GM23338 (cell line): ENCODE results near the gene HOXC4. TPM values are rescaled to one million over a fixed set of nuclear protein-coding genes. Genes with fewer than 3 reads are reported as not detected.

ENCODE experiments used
- ATAC-seq: fragments of 200-7000 bp; cut with Tn5 transposase; 3 replicates; pipeline ENCODE4 v1.9.1; 2020
- DNase-seq: peaks from one replicate; pipeline ENCODE4 v3.0.0-alpha.2; 2015; ENCODE audit warnings: low spot score
- H2AFZ ChIP-seq: fragments of 200-600 bp; sonication (generic); 2 replicates; pipeline ENCODE4 v1.8.0; 2016; ENCODE audit warnings: antibody characterized with exemption, mild to moderate bottlenecking, moderate library complexity
- H3F3A ChIP-seq: fragments of 200-600 bp; sonication (generic); replicated peaks from 2 replicates; pipeline ENCODE4 v1.8.0; 2017; ENCODE audit warnings: antibody characterized with exemption, mixed run types, low read depth
- H3K27ac ChIP-seq: fragments of 200-600 bp; sonication (generic); 2 replicates; pipeline ENCODE4 v1.6.1; 2016; ENCODE audit warnings: low read depth
- H3K27me3 ChIP-seq: fragments of 200-600 bp; sonication (generic); 2 replicates; pipeline ENCODE4 v1.8.0; 2016; ENCODE audit warnings: mild to moderate bottlenecking, mixed run types, moderate library complexity; ENCODE audit not compliant: insufficient read depth
- H3K36me3 ChIP-seq: fragments of 200-600 bp; sonication (generic); 2 replicates; pipeline ENCODE4 v1.8.0; 2016; ENCODE audit warnings: mild to moderate bottlenecking; ENCODE audit not compliant: insufficient read depth
- H3K4me1 ChIP-seq: fragments of 200-600 bp; sonication (generic); 2 replicates; pipeline ENCODE4 v1.8.0; 2016; ENCODE audit warnings: mild to moderate bottlenecking, moderate library complexity; ENCODE audit not compliant: insufficient read depth
- H3K4me2 ChIP-seq: fragments of 200-600 bp; sonication (generic); 2 replicates; pipeline ENCODE4 v1.7.1; 2017; ENCODE audit warnings: mixed run types
- H3K4me3 ChIP-seq: fragments of 200-600 bp; sonication (generic); 2 replicates; pipeline ENCODE4 v1.6.1; 2016; ENCODE audit warnings: mixed run types
- H3K79me2 ChIP-seq: fragments of 200-600 bp; sonication (generic); replicated peaks from 2 replicates; pipeline ENCODE4 v1.8.0; 2017; ENCODE audit warnings: mild to moderate bottlenecking; ENCODE audit not compliant: insufficient read depth
- H3K9me2 ChIP-seq: fragments of 200-600 bp; sonication (generic); 2 replicates; pipeline ENCODE4 v1.8.0; 2017; ENCODE audit not compliant: insufficient read depth
- H4K20me1 ChIP-seq: fragments of 200-600 bp; sonication (generic); replicated peaks from 2 replicates; pipeline ENCODE4 v1.8.0; 2017; ENCODE audit warnings: mild to moderate bottlenecking; ENCODE audit not compliant: insufficient read depth
- H3K27ac Mint-ChIP-seq: 2 replicates; pipeline ENCODE4 v1.8.0; 2020; ENCODE audit warnings: inconsistent platforms, mild to moderate bottlenecking, moderate library complexity, mixed read lengths
- H3K27me3 Mint-ChIP-seq: 3 replicates; pipeline ENCODE4 v1.8.0; 2022; ENCODE audit warnings: low read depth, mild to moderate bottlenecking, moderate library complexity, mixed read lengths, inconsistent platforms; ENCODE audit not compliant: insufficient read depth, poor library complexity
- H3K36me3 Mint-ChIP-seq: 3 replicates; pipeline ENCODE4 v1.8.0; 2021; ENCODE audit warnings: low read depth, mild to moderate bottlenecking, inconsistent platforms, moderate library complexity, mixed read lengths
- H3K4me1 Mint-ChIP-seq: 3 replicates; pipeline ENCODE4 v1.8.0; 2020; ENCODE audit warnings: mild to moderate bottlenecking, inconsistent platforms, mixed read lengths
- H3K4me3 Mint-ChIP-seq: 3 replicates; pipeline ENCODE4 v1.8.0; 2021; ENCODE audit warnings: moderate library complexity, mild to moderate bottlenecking, inconsistent platforms, mixed read lengths
- H3K9me3 Mint-ChIP-seq: 3 replicates; pipeline ENCODE4 v1.8.0; 2020; ENCODE audit warnings: moderate library complexity, mild to moderate bottlenecking, inconsistent platforms, mixed read lengths
- CREB1 ChIP-seq: fragments of 250-450 bp; sonication (Bioruptor Pico); IDR thresholded peaks from 2 replicates; pipeline ENCODE4 v1.5.0; 2020; ENCODE audit warnings: low read depth, mild to moderate bottlenecking, moderate library complexity
- EZH2 ChIP-seq: fragments of 200-600 bp; sonication (generic); IDR thresholded peaks from one replicate; pipeline ENCODE4 v1.8.0; 2017; ENCODE audit warnings: antibody characterized with exemption, mild to moderate bottlenecking, low read depth; ENCODE audit not compliant: unreplicated experiment
- EZH2phosphoT487 ChIP-seq: fragments of 200-600 bp; sonication (generic); IDR thresholded peaks from one replicate; pipeline ENCODE4 v1.8.1; 2018; ENCODE audit warnings: antibody characterized with exemption; ENCODE audit not compliant: unreplicated experiment
- JUNB ChIP-seq: IDR thresholded peaks from one replicate; pipeline ENCODE4 v1.6.1; 2016; ENCODE audit warnings: antibody characterized with exemption; ENCODE audit not compliant: unreplicated experiment
- NANOG ChIP-seq: IDR thresholded peaks from 2 replicates; pipeline ENCODE4 v1.6.1; 2016; ENCODE audit warnings: antibody characterized with exemption, borderline replicate concordance
- POLR2AphosphoS5 ChIP-seq: IDR thresholded peaks from 2 replicates; pipeline ENCODE4 v1.6.1; 2016; ENCODE audit warnings: antibody characterized with exemption, low read depth
- STAT1 ChIP-seq: IDR thresholded peaks from one replicate; pipeline ENCODE4 v1.6.1; 2016; ENCODE audit warnings: antibody characterized with exemption; ENCODE audit not compliant: unreplicated experiment
- ZNF114 ChIP-seq: fragments of 250-450 bp; sonication (Bioruptor Pico); IDR thresholded peaks from 2 replicates; pipeline ENCODE4 v1.5.0; 2020; ENCODE audit warnings: mild to moderate bottlenecking, moderate library complexity
- ZNF331 ChIP-seq: fragments of 250-450 bp; sonication (Bioruptor Pico); IDR thresholded peaks from 2 replicates; pipeline ENCODE4 v1.5.0; 2020; ENCODE audit warnings: low read depth, mild to moderate bottlenecking, moderate library complexity
- polyA plus RNA-seq: library from polyadenylated mRNA; unstranded; fragments of >200 nt; fragmentation: Nextera tagmentation; extraction: Ambion mirVana; gene quantifications from 2 replicates; pipeline ENCODE4 v1.2.1, GENCODE V29; 2016
- total RNA-seq: library from RNA; depleted of rRNA; stranded (reverse); fragments of >200 nt; shearing (Covaris generic); gene quantifications from 2 replicates; pipeline ENCODE4 v1.2.3, GENCODE V29; 2014
- TF ChIP-seq, protein P1 (sequence below), 2 experiments: fragments of 200-600 bp in 1 of 2; sonication (generic) in 1 of 2; conservative IDR thresholded peaks; 2 replicates each; pipeline versions ENCODE4 v1.5.1 to v1.6.1; 2016 to 2017; ENCODE audit warnings: antibody characterized with exemption in 2 of 2, low read depth in 2 of 2, mild to moderate bottlenecking in 2 of 2, moderate library complexity in 1 of 2
- TF ChIP-seq, protein P2 (sequence below): IDR thresholded peaks from one replicate; pipeline ENCODE4 v1.6.1; 2018; ENCODE audit warnings: antibody characterized with exemption; ENCODE audit not compliant: unreplicated experiment
- TF ChIP-seq, protein P3 (sequence below): IDR thresholded peaks from 2 replicates; pipeline ENCODE4 v1.6.1; 2016; ENCODE audit warnings: antibody characterized with exemption
- TF ChIP-seq, protein P4 (sequence below): fragments of 250-450 bp; sonication (Bioruptor Pico); IDR thresholded peaks from 2 replicates; pipeline ENCODE4 v1.5.0; 2020; ENCODE audit warnings: mild to moderate bottlenecking, moderate library complexity

Gene HOXC4
- total and polyA plus RNA-seq, 2 experiments from 2014 or later, result not detected

DNA sequence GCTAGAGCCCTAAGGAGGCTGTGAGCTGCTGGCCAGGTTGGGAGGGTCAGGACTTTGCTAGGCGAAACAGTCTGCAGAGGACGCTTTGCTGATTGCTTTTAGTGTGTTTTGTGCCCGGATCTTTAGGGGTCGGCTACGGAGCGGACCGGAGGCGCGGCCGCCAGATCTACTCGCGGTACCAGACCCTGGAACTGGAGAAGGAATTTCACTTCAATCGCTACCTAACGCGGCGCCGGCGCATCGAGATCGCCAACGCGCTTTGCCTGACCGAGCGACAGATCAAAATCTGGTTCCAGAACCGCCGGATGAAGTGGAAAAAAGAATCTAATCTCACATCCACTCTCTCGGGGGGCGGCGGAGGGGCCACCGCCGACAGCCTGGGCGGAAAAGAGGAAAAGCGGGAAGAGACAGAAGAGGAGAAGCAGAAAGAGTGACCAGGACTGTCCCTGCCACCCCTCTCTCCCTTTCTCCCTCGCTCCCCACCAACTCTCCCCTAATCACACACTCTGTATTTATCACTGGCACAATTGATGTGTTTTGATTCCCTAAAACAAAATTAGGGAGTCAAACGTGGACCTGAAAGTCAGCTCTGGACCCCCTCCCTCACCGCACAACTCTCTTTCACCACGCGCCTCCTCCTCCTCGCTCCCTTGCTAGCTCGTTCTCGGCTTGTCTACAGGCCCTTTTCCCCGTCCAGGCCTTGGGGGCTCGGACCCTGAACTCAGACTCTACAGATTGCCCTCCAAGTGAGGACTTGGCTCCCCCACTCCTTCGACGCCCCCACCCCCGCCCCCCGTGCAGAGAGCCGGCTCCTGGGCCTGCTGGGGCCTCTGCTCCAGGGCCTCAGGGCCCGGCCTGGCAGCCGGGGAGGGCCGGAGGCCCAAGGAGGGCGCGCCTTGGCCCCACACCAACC is 23.9 kb upstream of the HOXC4 start:
- peaks cover 100% of the 10 kb centered on the region for H3K27me3 ChIP-seq
- H4K20me1 ChIP-seq, result peaks cover 37% of the 10 kb centered on the region; the same call in 1 of the 2 replicates
- peaks cover 45% of the 10 kb centered on the region for H3K4me1 ChIP-seq
- no peaks in the 10 kb centered on the region for H3K79me2 ChIP-seq
- H3F3A ChIP-seq, result peaks cover 38% of the 10 kb centered on the region; the same call in 1 of the 2 replicates
- H2AFZ ChIP-seq, result peak overlapping the region; percentile 47; the same call in 1 of the 2 replicates
- H3K4me1 Mint-ChIP-seq, result peaks cover 27% of the 10 kb centered on the region
- H3K36me3 Mint-ChIP-seq, result no peaks in the 10 kb centered on the region
- DNase-seq (peak; percentile 64), ATAC-seq (peak; percentile 5)
- H3K4me3 ChIP-seq, result peak overlapping the region; percentile 41
- H3K9me2 ChIP-seq, result no peaks in the 10 kb centered on the region
- peak overlapping the region; percentile 30 for H3K4me3 Mint-ChIP-seq
- TF ChIP-seq, protein P1, sequence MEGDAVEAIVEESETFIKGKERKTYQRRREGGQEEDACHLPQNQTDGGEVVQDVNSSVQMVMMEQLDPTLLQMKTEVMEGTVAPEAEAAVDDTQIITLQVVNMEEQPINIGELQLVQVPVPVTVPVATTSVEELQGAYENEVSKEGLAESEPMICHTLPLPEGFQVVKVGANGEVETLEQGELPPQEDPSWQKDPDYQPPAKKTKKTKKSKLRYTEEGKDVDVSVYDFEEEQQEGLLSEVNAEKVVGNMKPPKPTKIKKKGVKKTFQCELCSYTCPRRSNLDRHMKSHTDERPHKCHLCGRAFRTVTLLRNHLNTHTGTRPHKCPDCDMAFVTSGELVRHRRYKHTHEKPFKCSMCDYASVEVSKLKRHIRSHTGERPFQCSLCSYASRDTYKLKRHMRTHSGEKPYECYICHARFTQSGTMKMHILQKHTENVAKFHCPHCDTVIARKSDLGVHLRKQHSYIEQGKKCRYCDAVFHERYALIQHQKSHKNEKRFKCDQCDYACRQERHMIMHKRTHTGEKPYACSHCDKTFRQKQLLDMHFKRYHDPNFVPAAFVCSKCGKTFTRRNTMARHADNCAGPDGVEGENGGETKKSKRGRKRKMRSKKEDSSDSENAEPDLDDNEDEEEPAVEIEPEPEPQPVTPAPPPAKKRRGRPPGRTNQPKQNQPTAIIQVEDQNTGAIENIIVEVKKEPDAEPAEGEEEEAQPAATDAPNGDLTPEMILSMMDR (conservative IDR thresholded peaks at IDR 0.05; ENCODE audit: low read depth in 2 of 2), result no peak
- TF ChIP-seq, protein P2, sequence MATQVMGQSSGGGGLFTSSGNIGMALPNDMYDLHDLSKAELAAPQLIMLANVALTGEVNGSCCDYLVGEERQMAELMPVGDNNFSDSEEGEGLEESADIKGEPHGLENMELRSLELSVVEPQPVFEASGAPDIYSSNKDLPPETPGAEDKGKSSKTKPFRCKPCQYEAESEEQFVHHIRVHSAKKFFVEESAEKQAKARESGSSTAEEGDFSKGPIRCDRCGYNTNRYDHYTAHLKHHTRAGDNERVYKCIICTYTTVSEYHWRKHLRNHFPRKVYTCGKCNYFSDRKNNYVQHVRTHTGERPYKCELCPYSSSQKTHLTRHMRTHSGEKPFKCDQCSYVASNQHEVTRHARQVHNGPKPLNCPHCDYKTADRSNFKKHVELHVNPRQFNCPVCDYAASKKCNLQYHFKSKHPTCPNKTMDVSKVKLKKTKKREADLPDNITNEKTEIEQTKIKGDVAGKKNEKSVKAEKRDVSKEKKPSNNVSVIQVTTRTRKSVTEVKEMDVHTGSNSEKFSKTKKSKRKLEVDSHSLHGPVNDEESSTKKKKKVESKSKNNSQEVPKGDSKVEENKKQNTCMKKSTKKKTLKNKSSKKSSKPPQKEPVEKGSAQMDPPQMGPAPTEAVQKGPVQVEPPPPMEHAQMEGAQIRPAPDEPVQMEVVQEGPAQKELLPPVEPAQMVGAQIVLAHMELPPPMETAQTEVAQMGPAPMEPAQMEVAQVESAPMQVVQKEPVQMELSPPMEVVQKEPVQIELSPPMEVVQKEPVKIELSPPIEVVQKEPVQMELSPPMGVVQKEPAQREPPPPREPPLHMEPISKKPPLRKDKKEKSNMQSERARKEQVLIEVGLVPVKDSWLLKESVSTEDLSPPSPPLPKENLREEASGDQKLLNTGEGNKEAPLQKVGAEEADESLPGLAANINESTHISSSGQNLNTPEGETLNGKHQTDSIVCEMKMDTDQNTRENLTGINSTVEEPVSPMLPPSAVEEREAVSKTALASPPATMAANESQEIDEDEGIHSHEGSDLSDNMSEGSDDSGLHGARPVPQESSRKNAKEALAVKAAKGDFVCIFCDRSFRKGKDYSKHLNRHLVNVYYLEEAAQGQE, result no peak
- TF ChIP-seq EZH2 (peak; percentile 100), CREB1 (no peak), JUNB (no peak), EZH2phosphoT487 (peak; percentile 99), STAT1 (no peak), NANOG (no peak), ZNF114 (CRISPR knock-in tag) (no peak), POLR2AphosphoS5 (no peak), ZNF331 (CRISPR knock-in tag) (no peak)
- TF ChIP-seq, protein P3, sequence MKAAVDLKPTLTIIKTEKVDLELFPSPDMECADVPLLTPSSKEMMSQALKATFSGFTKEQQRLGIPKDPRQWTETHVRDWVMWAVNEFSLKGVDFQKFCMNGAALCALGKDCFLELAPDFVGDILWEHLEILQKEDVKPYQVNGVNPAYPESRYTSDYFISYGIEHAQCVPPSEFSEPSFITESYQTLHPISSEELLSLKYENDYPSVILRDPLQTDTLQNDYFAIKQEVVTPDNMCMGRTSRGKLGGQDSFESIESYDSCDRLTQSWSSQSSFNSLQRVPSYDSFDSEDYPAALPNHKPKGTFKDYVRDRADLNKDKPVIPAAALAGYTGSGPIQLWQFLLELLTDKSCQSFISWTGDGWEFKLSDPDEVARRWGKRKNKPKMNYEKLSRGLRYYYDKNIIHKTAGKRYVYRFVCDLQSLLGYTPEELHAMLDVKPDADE, result no peak
- TF ChIP-seq, protein P4, sequence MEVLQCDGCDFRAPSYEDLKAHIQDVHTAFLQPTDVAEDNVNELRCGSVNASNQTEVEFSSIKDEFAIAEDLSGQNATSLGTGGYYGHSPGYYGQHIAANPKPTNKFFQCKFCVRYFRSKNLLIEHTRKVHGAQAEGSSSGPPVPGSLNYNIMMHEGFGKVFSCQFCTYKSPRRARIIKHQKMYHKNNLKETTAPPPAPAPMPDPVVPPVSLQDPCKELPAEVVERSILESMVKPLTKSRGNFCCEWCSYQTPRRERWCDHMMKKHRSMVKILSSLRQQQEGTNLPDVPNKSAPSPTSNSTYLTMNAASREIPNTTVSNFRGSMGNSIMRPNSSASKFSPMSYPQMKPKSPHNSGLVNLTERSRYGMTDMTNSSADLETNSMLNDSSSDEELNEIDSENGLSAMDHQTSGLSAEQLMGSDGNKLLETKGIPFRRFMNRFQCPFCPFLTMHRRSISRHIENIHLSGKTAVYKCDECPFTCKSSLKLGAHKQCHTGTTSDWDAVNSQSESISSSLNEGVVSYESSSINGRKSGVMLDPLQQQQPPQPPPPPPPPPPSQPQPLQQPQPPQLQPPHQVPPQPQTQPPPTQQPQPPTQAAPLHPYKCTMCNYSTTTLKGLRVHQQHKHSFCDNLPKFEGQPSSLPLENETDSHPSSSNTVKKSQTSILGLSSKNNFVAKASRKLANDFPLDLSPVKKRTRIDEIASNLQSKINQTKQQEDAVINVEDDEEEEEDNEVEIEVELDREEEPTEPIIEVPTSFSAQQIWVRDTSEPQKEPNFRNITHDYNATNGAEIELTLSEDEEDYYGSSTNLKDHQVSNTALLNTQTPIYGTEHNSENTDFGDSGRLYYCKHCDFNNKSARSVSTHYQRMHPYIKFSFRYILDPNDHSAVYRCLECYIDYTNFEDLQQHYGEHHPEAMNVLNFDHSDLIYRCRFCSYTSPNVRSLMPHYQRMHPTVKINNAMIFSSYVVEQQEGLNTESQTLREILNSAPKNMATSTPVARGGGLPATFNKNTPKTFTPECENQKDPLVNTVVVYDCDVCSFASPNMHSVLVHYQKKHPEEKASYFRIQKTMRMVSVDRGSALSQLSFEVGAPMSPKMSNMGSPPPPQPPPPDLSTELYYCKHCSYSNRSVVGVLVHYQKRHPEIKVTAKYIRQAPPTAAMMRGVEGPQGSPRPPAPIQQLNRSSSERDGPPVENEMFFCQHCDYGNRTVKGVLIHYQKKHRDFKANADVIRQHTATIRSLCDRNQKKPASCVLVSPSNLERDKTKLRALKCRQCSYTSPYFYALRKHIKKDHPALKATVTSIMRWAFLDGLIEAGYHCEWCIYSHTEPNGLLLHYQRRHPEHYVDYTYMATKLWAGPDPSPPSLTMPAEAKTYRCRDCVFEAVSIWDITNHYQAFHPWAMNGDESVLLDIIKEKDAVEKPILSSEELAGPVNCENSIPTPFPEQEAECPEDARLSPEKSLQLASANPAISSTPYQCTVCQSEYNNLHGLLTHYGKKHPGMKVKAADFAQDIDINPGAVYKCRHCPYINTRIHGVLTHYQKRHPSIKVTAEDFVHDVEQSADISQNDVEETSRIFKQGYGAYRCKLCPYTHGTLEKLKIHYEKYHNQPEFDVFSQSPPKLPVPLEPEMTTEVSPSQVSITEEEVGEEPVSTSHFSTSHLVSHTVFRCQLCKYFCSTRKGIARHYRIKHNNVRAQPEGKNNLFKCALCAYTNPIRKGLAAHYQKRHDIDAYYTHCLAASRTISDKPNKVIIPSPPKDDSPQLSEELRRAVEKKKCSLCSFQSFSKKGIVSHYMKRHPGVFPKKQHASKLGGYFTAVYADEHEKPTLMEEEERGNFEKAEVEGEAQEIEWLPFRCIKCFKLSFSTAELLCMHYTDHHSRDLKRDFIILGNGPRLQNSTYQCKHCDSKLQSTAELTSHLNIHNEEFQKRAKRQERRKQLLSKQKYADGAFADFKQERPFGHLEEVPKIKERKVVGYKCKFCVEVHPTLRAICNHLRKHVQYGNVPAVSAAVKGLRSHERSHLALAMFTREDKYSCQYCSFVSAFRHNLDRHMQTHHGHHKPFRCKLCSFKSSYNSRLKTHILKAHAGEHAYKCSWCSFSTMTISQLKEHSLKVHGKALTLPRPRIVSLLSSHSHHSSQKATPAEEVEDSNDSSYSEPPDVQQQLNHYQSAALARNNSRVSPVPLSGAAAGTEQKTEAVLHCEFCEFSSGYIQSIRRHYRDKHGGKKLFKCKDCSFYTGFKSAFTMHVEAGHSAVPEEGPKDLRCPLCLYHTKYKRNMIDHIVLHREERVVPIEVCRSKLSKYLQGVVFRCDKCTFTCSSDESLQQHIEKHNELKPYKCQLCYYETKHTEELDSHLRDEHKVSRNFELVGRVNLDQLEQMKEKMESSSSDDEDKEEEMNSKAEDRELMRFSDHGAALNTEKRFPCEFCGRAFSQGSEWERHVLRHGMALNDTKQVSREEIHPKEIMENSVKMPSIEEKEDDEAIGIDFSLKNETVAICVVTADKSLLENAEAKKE (CRISPR knock-in tag), result no peak
- no peak overlapping the region for H3K27ac Mint-ChIP-seq
- peaks cover 96% of the 10 kb centered on the region for H3K27me3 Mint-ChIP-seq
- H3K4me2 ChIP-seq, result peak overlapping the region; percentile 71
- H3K36me3 ChIP-seq, result no peaks in the 10 kb centered on the region
- H3K9me3 Mint-ChIP-seq, result peaks cover 4% of the 10 kb centered on the region
- H3K27ac ChIP-seq, result no peak overlapping the region
